HG03457 (cell line): ENCODE results near the gene PTPRN2.
"Not testable (repeated sequence)": the region's sequence is repeated elsewhere in the genome, so short reads cannot be mapped to it uniquely, and the experiment has no call there.

ENCODE experiments used
- ATAC-seq: cut with Tn5 transposase; IDR thresholded peaks from one replicate; pipeline ENCODE4 v1.9.1; 2021; ENCODE audit warnings: moderate number of reproducible peaks; ENCODE audit not compliant: unreplicated experiment

The PTPRN2 gene

DNA sequence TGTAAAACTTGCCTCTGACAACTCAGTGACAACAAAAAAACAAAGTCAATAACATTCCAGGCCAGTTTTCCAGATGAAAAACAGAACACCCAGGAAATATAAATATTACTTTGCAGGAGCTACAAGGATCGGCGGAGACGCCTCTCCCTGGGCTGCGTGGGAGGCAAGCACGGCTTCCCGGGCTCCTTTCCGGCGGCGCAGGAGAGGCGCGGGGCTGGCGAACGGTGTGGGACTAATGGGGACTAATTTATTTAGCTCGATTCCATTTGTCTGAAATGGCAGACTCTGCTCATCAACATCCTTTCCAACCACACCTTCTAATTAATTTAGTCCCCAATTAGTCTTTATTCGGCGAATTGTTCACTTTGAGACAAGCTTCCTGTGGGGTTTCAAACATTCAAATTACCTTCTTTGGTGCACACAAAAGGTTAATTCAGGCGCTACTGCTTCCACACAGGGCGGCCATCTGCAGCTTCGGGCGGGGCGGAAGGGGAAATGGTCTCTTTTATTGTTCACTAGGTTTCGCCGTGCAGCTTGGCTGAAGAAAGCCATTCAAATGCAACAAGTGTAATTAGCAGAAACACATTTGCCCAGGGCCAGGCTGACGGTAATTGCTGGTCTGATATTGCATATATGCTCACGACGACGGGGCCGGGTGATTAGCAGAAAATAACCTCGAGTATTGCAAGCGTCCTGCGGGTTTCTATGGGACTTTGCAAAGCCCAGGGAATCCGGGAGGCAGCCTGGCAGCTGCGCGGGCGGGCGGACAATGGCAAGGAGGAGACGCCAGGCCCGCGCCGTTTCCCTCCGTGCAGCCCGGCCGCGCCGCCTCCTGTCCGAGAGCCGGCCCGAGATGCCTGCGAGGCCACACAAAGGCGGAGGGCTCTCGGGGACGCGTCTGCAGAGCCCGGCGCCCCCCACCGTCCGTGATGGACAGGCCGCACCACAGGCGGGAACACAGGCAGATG is 270.1 kb downstream of the PTPRN2 start:
- no peak for ATAC-seq

DNA sequence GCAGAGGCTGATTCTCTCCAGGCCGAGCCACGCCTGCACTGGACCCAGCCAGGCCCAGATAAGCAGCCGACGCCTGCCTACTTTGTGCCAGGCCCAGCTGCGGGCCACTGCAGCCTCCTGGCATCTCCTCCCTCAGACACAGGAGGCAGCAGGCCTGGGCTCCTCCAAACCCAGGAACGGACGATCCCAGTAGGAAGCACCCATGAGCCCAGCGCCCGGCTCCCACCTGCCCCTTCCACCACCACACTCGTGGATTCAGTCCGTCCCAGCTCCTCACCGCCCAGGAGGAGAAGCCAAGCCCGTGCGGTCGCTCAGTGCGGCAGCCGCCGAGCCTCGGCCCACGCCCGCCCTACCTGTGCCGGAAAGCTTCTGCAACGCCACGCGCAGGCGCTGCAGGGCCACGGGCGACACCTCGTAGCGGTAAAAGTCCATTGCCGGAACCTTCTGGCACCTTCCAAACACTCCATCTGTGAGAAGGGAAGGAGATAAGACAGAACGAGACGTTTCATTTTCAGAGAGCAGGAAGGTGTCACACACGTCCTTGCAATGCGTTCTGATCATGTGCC is 271.1 kb downstream of the PTPRN2 start:
- no peak for ATAC-seq

DNA sequence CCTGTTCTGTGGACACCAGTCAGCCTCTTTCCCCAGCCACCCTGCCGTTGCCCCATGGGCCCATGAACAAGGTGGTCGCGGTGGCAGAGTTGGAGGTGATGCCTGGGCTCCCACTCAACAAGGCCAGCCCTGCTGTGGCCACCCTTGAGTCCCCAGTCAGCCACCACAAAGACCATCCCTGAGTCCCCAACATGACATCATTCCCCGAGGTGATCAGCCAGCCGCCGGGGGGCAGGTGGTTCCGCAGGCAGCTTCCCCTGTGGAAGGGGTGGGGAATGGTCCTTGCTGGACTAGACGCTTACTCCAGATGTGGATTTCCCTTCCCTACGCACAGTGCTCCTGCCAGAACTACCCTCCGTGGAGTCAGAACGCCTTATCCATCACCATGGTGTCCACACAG is 271.7 kb downstream of the PTPRN2 start:
- no peak for ATAC-seq

DNA sequence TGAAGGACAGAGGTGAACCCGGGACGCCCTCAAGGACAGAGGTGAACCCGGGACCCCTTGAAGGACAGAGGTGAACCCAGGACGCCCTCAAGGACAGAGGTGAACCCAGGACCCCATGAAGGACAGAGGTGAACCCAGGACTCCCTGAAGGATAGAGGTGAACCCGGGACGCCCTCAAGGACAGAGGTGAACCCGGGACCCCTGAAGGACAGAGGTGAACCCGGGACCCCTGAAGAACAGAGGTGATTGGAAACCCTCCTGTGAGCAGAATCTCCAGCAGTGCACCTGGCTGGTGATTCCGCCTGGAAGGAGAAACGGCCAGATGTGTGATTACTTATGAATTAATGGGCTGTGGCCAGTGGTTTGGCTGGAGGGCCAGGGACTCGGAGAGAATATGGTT is 272.3 kb downstream of the PTPRN2 start:
- no peak for ATAC-seq

DNA sequence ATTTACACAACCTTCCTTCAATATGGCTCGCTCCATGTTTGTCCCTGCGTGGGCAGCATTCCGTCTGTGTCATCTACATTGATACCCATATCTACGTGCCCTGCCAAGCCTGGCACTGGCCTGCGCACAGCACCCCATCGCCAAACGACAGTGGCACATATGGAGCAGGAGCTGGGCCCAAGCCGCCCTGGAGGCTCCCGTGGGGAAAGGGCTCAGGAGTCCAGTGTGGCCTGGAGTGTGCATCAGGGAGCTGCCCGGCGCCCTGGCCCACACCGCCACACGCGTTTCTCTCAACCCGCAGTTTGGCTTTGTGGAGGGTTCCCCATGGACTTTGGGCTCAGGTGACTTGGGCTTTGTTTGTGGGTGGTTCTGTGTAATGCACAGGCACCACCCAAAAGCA is 273.2 kb downstream of the PTPRN2 start:
- no peak for ATAC-seq

DNA sequence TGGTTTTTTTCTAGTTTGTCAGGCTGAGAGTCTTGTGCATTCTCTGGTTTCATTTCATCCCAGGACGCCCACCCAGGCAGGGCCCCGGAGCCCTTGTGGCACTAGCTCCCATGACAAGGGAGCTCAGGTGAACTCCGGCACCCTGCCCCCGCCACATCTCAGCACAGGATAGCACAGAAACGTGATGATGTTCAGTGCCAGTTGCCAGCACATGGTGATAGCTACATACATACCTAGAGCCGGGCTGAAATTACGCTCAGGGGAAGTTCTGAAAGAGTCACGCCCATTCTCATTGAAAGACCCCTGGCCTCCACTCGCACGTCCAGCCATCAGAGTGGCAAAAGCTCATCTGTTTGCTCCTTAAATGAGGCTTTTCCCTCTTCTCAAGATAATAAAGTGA is 273.7 kb downstream of the PTPRN2 start:
- no peak for ATAC-seq

DNA sequence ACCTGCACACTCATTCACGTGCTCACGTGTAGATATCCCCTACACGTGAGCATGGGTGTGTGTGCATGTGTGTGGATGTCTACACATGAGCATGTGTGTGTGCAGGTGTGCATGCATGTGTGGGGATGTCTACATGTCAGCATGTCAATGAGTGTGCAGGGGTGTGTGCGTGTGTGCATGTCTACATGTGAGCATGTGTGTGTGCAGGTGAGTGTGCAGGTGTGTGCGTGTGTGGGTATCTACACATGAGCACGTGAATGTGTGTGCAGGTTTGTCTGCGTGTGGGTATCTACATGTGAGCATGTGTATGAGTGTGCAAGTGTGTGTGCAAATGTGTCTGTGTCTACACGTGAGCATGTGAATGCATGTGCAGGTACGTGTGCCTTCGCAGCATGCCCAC is 274.8 kb downstream of the PTPRN2 start:
- ATAC-seq = no peak

DNA sequence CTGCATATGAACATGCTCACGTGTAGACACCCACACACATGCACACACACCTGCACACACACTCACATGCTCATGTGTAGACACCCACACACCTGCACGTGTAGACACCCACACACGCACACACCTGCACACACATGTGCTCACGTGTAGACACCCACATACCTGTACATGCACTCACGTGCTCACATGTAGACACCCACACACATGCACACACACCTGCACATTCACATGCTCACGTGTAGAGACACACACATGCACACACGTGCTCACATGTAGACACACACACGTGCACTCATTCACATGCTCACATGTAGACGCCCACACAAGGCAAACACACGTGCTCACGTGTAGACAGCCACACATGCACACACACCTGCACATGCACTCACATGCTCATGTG is 275.8 kb downstream of the PTPRN2 start:
- ATAC-seq = no peak

DNA sequence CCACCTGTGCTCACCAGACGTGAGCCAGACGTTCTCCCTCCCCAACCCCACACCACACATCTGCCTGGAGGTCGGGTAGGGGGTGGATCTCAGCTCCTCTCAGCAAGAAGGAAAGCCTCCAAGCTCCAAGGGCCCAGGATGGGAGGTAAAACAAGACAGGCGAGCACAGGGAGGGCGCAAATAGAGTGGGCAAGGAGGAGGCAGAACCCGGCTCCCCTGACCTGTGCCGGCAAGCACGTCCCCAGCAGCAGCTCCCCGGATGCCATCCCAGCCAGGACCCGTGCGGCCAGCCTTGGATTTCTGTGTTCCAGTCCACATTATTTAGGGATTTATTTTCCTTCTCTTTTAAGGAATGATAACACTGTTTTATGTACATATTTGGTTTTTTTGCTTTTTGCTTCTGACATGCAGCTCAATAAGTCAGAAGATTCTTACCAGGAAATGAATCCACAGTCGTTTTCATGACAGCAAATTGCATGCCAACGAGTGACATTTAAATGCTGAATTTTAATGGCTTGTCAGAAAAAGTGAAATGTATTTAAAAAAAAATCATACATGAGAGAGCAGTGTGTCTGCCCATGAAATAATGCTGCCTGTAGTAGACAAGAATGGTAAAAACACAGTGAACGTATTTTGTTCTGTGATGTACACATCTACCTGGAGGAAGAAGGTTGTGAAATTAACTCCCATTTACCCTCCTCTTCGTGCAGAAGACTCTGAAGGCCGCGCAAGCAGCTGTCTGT is 276.5 kb downstream of the PTPRN2 start:
- no peak for ATAC-seq

DNA sequence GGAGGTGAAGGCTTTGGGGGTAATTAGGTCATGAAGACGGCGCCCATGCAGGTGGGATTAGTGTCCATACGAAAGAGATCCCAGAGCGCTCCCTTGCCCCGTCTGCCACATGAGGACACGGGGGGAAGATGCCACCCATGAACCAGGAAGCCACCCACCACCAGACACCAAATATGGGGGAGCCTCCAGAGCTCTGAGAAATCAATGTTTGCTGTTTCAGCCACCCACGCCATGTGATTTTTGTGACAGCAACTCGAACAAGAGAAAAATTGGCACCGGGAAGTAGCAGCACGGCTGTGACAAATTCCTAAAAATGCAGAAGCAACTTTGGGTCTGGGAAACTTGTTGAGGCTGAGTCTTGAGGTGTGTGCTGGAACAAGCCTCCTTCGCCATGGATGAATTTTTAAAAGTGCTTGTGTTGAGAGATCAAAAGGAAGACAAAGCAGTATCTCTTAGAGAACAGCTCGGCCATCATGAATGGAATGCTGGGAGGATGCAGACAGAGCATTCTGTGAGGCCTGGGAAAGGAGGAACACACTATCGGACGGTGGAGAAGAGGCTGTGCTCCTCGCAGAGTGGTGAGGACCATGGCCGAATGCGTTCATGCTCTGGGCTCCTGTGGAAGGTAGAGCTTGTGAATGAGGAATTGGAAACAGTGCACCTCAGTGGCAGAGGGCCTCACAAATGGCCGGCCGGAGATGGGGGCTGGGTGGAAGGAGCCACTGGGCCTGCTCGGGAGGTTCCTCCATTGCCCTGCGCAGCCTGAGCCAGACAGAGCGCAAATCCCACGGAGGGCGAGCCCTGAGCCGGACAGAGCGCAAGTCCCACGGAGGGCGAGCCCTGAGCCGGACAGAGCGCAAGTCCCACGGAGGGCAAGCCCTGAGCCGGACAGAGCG is 277.5 kb downstream of the PTPRN2 start:
- ATAC-seq = no peak

DNA sequence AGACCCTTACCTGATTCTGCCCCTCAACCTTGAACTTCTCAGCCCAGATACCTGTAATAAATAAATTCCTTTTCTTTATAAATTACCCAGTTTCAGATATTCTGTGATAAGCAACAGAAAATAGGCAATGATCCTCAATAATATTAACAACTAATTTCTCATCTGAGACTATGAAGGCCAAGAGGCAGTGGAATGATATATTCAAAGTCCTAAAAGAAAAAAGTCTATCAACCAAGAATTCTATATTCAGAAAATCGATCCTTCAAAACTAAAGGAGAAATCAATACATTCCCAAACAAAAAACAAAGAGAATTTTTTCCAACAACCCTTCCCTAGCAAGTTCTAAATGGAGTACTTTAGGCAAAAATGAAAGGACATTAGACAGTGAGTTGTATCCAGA is 279.6 kb downstream of the PTPRN2 start:
- ATAC-seq = no peak

DNA sequence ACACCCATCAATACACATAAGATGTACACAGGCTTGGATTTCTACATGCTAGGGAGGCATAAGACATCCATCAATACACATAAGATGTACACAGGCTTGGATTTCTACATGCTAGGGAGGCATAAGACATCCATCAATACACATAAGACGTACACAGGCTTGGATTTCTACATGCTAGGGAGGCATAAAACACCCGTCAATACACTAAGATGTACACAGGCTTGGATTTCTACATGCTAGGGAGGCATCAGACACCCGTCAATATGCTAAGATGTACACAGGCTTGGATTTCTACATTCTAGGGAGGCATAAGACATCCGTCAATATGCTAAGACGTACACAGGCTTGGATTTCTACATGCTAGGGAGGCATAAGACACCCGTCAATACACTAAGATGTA is 283.6 kb downstream of the PTPRN2 start:
- not testable (repeated sequence) for ATAC-seq

DNA sequence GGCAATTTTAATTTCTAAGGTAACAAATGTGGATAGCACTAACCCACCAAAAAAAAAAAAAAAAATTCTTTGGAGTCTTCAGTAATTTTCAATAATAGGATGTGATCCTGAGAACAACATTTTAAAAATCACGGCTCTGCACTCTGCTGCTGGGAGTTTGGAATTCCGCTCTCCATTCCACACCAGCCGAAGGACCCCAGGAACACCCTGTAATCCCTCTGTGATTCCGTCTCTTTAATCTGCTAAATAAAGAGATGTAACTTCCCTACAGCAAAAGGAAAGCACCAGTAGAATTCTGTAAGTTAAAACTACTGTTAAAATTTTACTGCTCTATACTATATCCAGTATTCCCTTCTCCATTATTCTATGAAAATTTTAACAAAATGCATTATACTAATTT is 284.5 kb downstream of the PTPRN2 start:
- no peak for ATAC-seq

DNA sequence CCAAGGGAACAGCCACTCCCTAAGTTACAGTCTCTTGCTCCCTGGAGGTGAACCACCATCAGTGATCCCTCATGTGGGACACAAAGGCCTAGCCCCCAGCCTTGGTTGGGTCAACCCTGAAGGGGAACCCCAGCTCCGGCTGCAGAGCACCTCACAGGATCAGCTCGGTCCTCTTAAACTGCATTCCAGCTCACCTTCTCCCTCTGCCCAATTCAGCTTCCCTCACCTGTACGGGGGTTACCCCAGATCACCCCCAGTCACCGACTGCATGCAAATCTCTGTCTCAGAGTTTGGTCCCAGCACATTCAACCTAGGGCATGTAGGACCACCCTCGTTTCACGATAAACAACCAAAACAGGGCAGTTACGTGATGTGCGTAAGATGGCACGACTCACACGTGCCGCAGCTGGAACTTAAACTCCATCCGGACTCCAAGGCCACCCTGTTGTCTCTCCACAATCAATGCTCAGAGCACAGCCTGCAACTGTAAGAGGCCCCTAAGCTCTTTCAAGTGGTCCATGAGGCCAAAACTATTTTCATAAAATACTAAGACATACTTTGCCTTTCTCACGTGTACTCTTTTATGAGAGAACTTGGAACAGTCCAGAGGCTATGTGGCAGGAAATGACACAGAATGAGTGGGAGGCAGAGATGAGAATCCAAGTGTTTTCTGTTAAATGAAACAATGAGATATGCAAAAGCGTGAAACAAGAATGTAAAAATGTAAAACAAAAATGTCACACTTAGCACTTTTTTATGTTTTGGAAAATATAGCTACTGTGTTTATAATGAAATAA is 285.2 kb downstream of the PTPRN2 start:
- ATAC-seq = no peak

DNA sequence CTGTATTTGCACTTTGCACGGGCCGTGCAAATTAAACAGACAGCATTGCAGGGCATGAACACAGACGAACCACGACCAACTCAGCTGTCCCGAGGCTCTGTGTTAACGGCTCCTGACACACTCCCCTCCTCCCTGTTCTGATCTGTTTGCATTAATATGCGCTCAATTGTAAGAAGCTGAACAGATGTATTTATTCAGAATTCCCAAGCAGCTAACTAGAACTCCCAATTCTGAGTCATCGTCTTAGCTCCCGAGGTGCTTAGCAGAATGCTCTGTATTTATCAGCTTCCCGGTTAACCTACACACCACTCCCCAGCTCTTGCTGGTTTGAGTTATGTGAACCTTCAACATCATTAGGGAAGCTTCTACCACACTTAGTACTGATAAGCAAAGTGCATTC is 286.4 kb downstream of the PTPRN2 start:
- ATAC-seq = no peak

DNA sequence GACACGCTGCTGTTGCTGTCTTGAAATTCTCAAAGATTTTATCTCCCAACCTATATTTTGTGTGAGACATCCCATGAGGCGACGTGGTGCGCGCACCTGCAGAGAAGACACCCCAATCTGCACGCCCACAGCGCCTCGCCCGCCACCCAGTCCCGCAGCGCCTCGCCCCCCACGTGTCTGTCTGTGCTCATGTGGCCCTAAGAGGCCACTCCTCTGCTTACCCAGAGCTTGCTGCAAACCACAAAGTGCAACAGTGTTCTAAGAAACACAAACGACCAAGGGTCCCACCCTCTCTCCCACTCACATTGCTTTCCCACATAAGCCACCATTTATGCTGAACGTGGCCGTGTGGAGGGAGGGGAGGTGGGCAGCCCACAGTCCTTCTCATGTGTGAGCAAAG is 287.2 kb downstream of the PTPRN2 start:
- no peak for ATAC-seq

DNA sequence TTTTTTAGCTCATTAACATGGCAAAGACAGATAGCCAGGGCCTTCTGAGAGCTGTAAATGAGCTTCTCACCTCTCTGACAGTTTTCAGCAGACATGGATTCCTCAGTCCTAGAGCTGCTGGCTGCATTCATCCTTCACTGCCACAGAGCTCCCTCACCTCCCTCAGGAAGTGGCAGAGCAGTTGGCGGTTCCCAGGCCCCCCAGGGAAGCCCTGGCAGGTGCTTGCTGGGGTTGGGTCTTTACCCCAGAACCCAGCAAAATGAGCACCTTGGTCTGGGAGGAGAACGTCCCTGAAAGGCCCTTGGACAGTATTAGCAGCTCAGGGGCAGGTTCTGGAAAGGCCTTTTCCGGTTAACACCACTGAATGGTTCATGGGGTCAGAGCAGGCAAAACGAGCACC is 288.0 kb downstream of the PTPRN2 start:
- no peak for ATAC-seq

DNA sequence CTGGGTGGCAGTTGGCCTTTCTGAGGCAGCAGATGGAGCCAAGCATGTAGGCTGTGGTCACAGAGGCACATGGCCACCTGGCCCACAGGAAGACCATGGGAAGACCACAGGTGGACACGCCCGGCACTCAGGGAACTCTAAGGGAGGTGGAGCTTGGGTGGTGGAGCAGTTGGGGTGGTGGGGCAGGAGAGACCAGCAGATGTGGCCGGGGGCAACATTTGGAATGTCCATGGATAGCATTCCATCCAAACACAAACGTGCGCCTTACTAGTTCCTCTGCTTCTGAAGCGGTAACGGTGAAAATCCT is 290.9 kb downstream of the PTPRN2 start:
- no peak for ATAC-seq

DNA sequence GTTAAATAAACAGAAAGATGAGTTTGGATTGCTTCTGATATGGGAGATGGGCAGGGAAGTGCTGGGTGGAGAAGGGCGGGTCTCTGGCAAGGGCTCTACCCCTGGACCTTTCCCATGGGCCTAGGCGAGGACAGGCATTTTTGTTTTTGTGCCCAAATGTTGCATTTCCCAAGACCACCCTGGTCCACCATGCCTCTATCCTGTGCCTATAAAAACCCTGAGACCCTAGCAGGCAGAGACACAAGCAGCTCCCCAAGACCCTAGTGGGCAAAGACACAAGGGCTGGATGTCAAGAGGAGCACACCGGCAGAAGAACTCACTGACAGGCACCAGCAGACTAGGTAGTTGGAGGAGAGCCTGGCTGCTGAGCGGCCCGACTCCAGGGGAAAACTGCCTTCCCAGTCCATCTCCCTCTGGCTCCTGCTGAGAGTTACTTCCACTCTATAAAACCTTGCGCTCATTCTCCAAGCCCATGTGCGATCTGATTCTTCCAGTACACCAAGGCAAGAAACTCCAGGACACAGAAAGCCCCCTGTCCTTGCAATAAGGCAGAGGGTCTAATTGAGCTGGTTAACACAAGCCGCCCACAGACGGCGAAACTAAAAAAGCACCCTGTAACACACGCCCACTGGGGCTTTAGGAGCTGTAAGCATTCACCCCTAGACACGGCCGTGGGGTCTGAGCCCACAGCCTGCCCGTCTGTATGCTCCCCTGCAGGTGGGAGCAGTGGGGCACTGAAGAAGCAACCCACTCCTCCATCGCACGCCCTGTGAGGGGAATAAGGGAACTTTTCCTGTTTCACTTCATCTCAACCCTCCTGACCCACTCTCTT is 291.4 kb downstream of the PTPRN2 start:
- no peak for ATAC-seq
